Right lobe of liver (tissue), 4 donors: ENCODE data around the gene CNOT3.

ENCODE experiments used
- POLR2A ChIP-seq: fragments of 450-650 bp; IDR thresholded peaks from one replicate; pipeline ENCODE4 v1.6.1; 2017; ENCODE audit warnings: antibody characterized with exemption, mild to moderate bottlenecking
- TF ChIP-seq, protein P1 (sequence below), 4 donors: fragments of 200-600 bp in 3 of 4; fragments of 450-650 bp in 1 of 4; IDR thresholded peaks; one replicate each; pipeline versions ENCODE4 v1.5.1 to v1.8.0; 2016 to 2022; ENCODE audit warnings: antibody characterized with exemption in 4 of 4, mild to moderate bottlenecking in 2 of 4
- donor health status: DM: no; HTN: no; CAD: no.
- donor health status: DM: no; HTN: no; CAD: no.
- donor health status: DM: no; HTN: yes; CAD: no.

- TF ChIP-seq, protein P1, sequence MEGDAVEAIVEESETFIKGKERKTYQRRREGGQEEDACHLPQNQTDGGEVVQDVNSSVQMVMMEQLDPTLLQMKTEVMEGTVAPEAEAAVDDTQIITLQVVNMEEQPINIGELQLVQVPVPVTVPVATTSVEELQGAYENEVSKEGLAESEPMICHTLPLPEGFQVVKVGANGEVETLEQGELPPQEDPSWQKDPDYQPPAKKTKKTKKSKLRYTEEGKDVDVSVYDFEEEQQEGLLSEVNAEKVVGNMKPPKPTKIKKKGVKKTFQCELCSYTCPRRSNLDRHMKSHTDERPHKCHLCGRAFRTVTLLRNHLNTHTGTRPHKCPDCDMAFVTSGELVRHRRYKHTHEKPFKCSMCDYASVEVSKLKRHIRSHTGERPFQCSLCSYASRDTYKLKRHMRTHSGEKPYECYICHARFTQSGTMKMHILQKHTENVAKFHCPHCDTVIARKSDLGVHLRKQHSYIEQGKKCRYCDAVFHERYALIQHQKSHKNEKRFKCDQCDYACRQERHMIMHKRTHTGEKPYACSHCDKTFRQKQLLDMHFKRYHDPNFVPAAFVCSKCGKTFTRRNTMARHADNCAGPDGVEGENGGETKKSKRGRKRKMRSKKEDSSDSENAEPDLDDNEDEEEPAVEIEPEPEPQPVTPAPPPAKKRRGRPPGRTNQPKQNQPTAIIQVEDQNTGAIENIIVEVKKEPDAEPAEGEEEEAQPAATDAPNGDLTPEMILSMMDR (IDR thresholded peaks at IDR 0.05): no peak
- TF ChIP-seq POLR2A: no peak
These were observed 3.8 kb downstream of the CNOT3 start for GRCh38 chr19:54141356-54141755.
